HG03378 (cell line): Measurements from ENCODE around the gene OS9.
"Not testable (repeated sequence)": the region's sequence is repeated elsewhere in the genome, so short reads cannot be mapped to it uniquely, and the experiment has no call there.

Source experiments
- ATAC-seq: cut with Tn5 transposase; IDR thresholded peaks from one replicate; pipeline ENCODE4 v1.9.1; 2021; ENCODE audit warnings: mild to moderate bottlenecking, moderate library complexity; ENCODE audit not compliant: unreplicated experiment

OS9 gene

DNA sequence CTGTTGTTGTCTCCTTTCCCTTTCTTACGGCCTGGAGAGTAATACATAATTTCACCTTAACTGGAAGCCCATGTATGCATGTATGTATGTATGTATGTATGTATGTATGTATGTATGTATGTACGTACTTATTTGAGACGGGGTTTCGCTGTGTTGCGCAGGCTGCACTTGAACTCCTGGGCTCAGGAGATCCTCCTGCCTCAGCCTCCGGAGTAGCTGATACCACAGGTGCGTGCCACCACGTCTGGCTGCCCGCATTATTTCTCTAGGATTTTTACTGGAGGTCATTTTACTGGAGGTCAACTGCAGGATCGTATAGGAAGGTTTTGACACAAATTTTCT, 644 bp upstream of the OS9 start:
- no peak for ATAC-seq

DNA sequence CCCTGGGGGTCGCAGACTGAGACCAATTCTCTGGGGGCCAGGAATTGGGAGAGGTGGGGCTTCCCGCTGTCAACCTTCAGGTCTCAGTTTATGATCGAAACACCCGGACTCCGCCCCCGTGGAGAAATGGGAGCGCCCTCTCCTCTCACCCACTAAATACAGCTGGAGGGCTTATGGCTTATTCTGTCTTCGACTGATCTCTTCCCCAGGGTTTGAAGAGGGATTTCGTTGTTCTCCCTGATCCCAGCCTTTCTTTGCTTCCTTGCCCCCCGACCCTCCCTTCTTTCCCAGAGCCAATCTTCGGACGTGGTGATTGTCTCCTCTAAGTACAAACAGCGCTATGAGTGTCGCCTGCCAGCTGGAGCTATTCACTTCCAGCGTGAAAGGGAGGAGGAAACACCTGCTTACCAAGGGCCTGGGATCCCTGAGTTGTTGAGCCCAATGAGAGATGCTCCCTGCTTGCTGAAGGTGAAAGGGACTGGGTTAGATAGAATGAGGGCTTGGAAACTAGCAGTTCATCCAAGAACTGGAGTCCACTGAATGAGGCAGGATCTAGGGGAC, 607 bp downstream of the OS9 start:
- no peak for ATAC-seq

- no peak for ATAC-seq
Observed at GRCh38 chr12:57695770-57696432, 2.0 kb downstream of the OS9 start.

DNA sequence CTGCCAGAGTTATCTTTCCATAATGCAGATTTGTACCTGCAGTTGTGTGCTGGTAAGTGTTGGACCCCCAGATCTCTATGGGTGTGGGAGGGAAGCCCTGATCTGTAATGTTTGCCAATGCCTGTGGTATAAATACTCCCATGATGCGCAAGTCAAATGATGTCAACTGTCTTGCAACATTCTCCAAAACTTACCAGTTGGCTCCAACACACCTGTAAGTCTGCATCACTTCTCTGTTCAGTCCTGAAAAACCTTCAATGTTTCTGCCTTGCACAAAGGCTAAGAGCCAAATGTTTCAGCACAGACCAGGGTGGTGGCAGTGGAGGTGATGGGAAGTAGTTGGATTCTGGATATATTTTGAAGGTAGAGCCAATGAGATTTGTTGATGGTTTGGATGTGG, 3.1 kb downstream of the OS9 start:
- ATAC-seq: no peak

- ATAC-seq: no peak
Observed at GRCh38 chr12:57698414-57698813, 4.5 kb downstream of the OS9 start.

GRCh38 chr12:57700317-57700716, 6.4 kb downstream of the OS9 start:
- ATAC-seq: no peak

DNA sequence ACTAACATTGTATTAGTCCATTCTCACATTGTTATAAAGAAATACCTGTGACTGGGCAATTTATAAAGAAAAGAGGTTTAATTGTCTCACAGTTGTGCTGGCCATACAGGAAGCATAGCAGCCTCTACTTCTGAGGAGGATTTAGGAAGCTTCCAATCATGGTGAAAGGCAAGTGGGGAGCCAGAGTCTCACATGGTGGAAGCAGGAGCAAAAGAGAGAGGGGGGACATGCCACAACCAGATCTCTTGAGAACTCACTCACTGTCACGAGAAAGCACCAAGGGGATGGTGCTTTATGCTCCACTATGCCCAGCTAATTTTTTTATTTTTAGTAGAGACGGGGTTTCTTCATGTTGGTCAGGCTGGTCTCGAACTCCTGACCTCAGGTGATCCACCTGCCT, 13.3 kb downstream of the OS9 start:
- no peak for ATAC-seq

GRCh38 chr12:57708296-57708695, 14.4 kb downstream of the OS9 start:
- no peak for ATAC-seq

DNA sequence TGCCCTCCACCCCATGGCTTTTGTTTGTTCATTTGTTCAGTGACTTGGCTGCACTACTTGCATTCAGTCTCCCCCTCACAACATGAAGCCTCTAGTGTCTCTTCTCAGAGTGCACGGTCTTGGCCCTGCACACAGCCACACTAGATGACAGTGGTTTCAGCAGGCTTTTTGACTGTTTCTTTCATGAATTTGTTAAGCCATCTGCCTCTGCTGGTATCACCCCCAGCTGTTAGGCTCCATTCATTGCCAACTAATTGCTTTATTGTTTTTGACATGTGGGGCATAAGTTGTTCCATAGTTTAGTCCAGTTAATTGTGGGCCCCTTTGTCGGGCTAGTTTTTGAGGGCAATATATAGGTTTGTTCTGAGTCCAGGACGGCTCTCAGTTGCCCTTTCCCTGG, 18.8 kb downstream of the OS9 start:
- no peak for ATAC-seq

- ATAC-seq: no peak
Observed at GRCh38 chr12:57713209-57713608, 19.3 kb downstream of the OS9 start.

- not testable (repeated sequence) for ATAC-seq
Observed at GRCh38 chr12:57715036-57715748, 21.3 kb downstream of the OS9 start.

DNA sequence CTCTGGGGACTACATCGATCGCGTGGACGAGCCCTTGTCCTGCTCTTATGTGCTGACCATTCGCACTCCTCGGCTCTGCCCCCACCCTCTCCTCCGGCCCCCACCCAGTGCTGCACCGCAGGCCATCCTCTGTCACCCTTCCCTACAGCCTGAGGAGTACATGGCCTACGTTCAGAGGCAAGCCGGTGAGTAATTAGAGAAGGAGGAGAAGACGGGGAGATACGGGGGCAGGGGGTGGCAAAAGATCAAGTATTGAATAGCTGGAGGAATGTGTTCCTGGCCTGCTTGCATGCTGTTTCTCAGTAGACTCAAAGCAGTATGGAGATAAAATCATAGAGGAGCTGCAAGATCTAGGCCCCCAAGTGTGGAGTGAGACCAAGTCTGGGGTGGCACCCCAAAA, 21.9 kb downstream of the OS9 start:
- ATAC-seq: no peak

DNA sequence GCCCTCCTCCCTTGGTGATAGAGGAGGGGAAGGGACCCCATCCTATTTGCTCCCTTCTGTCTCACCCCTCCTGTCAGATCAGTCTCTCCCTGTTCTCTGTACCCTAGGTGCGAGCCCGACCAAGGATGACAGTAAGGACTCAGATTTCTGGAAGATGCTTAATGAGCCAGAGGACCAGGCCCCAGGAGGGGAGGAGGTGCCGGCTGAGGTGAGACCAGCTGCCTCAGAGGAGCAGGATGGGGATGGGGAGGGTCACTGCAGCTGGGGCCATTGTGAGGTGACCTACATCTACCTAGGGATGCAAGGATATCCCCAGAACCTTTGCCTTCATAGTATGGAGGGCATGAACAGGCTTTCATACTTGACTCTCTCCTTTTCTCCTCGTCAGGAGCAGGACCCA, 22.4 kb downstream of the OS9 start:
- ATAC-seq: no peak

GRCh38 chr12:57717131-57717530, 23.2 kb downstream of the OS9 start:
- no peak for ATAC-seq

DNA sequence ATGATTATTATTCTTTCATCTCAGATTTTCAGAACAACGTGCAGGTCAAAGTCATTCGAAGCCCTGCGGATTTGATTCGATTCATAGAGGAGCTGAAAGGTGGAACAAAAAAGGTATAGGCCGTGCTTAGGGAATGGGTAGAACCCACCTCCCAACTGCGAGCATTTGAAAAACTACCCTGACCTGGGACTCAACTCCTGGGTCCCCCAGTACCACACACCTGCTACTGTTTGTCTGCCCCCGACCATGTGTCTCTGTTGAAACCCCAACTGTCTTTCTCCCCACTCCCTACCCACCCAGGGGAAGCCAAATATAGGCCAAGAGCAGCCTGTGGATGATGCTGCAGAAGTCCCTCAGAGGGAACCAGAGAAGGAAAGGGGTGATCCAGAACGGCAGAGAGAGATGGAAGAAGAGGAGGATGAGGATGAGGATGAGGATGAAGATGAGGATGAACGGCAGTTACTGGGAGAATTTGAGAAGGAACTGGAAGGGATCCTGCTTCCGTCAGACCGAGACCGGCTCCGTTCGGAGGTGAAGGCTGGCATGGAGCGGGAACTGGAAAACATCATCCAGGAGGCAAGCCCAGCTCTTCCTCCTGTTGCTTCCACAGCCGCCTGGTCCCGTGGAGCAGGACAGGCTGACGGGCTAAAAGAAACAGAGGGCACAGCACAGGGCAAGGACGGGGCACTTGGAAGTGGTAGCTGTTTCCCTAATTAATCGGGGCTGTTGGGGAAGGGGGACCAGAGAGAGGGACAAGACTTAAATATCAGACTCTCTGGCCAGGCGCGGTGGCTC, 24.1 kb downstream of the OS9 start:
- ATAC-seq: no peak

DNA sequence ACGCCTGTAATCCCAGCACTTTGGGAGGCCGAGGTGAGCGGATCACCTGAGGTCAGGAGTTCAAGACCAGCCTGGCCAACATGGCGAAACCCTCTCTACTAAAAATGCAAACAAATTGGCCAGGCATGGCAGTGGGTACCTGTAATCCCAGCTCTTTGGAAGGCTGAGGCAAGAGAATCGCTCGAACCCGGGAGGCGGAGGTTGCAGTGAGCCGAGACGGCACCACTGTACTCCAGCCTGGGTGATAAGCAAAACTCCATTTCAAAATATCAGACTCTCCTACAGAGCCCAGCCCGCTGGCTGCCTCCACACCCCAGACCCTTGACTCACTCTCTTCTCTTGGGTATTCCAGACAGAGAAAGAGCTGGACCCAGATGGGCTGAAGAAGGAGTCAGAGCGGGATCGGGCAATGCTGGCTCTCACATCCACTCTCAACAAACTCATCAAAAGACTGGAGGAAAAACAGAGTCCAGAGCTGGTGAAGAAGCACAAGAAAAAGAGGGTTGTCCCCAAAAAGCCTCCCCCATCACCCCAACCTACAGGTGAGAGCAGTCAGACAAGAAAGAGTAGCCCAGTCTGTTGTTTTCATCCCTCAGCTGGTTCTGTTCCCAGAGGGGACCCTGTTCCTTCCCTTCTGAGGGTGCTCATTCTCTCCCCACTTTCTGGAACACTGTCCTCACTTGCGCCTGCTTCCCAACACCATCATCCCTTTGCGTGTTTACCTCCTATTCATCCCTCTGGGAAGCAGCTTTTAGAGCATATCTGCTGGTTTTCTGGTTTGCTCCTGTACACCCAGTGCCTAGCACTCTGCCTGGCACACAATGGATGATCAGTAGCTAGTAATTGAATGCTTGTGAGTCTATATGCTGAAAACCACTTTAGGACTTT, 25.0 kb downstream of the OS9 start:
- no peak for ATAC-seq

- ATAC-seq: no peak
Observed at GRCh38 chr12:57719777-57720605, 26.1 kb downstream of the OS9 start.

DNA sequence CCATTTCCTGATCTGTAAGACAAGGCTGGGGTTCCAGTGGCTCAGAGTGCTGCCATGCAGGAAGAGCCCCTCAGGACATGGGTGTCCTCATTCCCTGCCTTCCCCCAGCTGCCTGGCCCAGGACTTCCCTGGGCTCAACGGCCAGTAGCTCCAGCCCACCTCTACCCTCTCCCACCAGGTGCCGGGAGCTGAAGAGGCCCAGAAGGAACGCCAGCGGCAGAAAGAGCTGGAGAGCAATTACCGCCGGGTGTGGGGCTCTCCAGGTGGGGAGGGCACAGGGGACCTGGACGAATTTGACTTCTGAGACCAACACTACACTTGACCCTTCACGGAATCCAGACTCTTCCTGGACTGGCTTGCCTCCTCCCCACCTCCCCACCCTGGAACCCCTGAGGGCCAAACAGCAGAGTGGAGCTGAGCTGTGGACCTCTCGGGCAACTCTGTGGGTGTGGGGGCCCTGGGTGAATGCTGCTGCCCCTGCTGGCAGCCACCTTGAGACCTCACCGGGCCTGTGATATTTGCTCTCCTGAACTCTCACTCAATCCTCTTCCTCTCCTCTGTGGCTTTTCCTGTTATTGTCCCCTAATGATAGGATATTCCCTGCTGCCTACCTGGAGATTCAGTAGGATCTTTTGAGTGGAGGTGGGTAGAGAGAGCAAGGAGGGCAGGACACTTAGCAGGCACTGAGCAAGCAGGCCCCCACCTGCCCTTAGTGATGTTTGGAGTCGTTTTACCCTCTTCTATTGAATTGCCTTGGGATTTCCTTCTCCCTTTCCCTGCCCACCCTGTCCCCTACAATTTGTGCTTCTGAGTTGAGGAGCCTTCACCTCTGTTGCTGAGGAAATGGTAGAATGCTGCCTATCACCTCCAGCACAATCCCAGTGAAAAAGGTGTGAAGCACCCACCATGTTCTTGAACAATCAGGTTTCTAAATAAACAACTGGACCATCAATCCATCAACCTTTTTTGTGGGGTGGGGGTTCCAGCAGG, 27.0 kb downstream of the OS9 start:
- no peak for ATAC-seq
